Glomerular endothelial cell (primary cell): ENCODE data around the gene THRB. TPM values are rescaled to one million over a fixed set of nuclear protein-coding genes. Genes with fewer than 3 reads are reported as not detected.

ENCODE experiments used
- DNase-seq: peaks from one replicate; pipeline ENCODE4 v3.0.0-alpha.2; 2011; ENCODE audit warnings: low read depth, low spot score; ENCODE audit errors: extremely low read depth
- total RNA-seq: library from RNA; depleted of rRNA; stranded (reverse); fragments of >200 nt; gene quantifications from 2 replicates; pipeline ENCODE4 v1.2.3, GENCODE V29; 2015

Gene THRB
- total RNA-seq, 1 donor from 2014 or later = 0.06 TPM

DNA sequence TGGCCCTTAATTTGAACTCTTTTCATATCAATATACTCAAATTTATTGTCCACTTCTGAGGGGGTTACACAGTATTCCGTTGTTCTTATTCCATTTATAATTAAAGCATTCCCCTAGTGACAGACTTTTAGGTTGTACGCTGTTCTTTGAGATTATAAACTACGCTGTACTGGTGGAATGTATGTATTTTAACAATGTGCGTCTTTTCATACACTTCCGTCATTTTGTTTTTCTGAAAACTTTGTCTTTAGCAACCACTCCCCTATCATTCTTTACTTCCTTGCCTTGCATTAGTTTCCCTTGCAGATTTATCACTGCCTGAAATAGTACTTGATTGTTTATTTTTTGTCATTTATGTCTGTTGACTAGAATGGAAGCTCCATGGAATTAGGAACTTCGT lies 137.0 kb downstream of the THRB start:
- DNase-seq = no peak

DNA sequence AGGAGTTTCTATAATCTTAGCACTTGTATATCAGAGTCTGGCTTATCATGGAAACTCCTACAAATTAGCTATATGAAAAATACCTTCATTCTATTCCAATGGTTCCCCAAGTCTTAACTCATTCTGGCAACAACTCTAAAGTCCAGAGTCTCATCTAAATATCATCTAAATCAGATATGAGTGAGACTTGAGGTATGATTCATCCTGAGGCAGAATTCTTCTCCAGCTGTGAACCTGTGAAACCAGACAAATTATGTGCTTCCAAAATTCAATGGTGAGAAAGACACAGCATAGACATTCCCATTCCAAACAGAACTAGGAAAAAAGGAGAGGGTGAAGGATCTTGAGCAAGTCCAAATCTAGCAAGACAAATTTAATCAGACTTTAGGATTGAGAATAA lies 138.8 kb downstream of the THRB start:
- no peak for DNase-seq

DNA sequence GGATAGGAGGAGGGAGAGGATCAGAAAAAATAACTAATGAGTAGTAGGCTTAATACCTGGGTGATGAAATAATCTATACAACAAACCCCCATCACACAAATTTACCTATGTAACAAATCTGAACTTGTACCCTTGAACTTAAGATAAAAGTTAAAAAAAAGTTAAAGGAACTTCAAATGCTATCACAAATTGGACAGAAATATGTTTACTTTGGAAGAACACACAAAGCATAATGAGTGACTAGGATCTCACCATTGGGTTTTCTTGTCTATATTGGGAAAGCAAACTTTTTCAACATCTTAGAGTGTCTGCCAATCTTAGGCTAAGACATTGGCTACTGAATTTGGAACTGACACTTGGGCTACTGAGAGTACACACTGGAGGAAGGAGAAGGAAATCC lies 140.4 kb downstream of the THRB start:
- no peak for DNase-seq

DNA sequence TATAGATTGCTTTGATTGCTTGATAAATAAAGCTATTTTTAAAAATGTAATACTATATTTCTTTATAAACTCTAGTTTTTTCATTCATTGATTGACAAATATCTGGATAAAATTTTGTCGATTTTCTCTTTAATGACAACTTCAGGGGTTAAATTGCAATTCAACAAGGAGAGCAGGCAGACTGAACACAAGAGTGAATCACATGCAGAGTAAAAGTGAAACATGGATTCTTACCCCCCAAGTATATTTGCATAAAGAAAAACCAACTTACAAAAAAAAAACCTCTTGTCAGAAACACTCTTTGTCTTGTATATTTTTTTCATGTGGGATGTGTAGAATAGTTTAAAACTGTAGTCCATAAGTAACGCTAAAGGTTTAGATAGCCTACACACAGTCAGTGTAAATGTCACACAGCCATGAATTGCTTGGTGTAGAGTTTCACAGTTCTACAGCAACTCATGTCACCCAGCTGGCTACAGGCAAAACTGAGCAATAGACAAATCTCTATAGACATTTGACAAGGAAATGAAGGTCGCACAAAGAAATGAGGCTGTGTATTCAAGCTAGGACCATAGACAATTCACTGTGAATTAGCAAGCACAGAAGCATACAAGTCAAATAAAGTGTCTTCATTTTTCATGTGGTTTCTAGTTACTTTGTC lies 141.6 kb downstream of the THRB start:
- DNase-seq = no peak

DNA sequence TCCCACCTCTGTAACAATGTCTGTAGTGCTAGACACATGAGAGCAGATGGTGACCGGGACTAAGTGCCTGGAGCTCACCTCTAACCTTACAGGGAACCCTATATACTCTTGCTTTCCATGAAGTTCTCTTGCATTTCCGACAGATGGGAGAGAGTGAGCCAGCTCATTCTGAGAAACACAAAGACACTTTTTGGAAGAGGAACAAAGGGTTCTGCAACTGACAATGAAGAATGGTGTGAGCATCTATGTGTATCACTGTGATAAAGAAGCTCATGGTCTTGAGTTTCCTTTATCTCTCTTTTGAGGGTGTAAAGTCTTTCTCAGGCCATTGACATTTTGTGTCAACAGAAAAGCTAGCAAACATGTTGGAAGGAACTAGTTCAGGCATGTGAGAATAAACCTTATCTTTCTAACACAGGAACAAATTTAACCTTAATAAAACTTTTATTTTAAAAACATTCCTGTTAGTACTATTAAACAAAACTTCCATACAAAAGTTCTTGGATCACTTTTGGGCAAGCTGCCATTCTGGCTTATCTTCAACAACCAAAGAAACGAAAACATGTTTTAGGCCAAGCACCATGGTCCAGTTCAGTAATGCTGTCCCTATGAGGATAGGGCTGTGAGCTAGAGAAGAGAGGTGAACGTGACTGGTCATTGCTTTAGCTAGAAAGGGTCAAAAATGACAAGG lies 142.7 kb downstream of the THRB start:
- DNase-seq = no peak

DNA sequence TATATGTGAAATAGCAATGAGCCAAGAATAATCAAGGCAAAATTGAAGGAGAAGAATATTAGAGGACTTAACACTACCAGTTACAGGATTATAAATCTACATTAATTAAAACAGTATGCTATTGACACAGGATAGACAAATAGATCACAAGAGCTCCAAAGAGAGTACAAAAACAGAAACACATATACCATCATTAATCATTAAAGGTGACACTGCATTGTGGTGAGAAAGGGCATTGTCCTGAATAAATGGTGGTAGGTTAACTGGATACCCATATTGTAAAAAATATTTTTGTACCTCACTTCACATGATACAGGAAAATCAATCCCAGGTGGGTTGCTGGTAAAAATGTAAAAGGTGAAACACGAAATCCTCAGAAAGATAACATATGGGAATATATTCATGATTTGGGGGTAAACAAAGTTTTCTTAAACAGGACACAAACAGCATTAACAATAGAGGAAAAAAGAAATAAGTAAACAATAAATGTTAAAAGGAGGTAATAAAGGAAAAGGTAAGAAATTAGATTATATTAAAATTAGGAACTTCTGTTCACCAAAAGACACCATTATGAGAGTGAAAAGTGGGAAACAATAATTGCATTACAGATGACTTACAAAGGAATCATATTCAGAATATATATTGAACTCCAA lies 145.2 kb downstream of the THRB start:
- no peak for DNase-seq

DNA sequence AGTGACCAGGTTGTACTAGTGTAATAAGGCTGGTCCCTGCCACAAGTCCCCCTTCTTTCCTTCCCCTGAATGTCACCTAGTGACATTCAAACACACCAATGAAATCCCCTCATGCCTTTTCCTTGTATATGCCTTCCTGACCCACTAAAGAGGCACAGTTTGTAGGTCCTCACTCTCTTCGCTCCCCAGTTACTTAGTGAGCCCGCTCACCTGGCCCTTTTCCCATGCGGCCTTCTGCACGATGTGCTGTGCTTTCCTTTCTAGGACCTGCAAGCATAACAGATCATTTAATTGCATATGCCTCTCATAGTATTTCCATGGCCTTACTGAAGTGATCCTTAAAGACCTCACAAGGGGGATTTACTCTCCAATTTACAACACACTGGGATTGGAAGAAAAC lies 146.3 kb downstream of the THRB start:
- no peak for DNase-seq

DNA sequence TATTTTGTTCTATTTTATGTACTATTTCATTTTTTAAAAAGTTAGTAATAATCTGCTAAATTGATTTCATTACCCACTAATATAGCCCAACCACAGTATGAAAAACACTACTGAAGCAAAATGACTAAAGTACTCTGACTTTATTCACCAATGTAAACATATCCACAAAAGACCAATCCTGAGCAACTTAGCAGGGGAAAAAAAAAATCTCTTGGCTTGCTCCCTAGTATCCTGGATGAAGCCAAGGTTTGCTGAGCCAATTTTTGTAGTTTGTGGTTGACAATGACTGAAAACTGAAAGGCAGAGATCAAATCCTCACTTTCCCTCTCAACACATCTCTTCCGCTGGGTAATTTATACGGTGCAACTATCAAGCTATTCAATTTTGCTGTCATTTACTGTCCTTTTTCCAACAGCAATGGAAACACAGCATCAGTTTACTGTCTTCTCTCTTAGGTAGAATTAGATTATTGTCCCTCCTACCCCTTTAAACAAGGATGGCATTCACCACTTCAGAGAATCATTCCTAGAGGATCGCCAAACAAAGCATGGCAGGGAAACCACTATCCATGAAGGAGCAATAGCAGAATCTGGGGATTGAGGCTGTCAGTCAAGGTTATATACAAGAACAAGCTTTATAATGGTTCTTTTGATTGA lies 149.7 kb downstream of the THRB start:
- DNase-seq = no peak

DNA sequence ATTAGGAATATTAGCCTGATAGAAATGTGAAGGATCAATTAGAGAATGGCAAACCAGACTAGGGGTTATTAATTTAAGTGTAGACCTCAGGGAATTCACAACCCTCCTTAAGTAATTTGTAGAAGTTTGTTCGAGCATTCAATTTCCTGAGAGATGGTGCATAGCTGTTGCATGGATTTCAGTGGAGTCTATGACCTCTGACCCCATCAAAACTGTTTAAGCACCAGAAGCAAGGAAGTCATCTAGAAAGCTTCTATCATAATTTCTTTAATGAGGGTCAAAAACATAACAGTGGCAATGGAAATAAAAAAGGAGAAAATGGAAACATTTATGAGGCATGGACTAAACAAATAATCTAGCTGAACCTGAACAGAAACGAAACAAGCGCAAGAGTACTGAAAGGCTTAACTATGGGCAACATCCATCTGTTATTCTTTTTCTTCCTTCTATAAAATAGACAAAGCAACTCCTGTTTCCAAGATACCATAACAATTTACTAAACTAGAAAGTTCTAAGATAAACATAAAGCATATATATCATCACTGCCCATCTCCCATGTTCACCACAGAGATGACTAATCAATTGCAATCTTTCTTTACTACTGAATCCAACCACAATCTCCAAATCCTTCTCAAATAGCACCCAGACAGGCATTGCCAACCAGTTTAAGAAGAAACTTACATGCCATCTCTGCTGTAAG lies 151.4 kb downstream of the THRB start:
- DNase-seq = no peak

DNA sequence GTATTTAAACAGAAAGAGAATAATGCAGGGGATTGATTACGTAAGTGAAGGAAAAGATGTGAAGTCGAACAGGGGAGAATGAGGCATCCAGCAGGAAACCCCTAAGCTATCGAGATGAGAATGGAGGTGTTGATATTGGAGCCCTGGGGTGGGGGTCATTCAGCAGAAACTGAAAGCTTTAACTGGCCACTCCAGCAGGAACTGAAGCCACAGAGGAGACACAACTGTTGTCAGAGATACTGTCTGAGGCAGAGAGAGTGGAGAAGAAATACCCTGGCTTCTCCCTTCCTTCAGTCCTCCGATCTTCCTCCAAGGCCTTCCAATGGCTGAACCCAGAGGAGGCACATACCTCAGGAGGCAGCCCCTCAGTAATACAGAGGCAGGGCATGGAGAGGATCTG lies 152.4 kb downstream of the THRB start:
- DNase-seq = no peak

DNA sequence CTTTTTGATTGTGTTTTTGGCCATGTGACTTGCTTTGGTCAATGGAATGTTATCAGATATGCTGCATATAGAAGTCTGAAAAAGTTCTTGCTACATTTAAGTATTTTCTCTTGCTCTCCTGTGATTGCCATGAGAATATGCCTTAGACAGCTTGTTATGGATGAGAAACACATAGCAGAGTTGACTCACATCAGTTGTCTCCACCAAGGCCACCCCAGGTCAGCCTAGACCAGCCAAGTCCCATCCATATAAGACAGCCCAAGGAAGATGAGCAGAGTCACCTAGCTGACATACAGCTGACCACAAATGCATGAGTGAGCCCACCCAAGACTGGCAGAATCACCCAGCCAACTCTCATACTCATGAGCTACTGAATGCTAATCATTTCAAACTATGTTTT lies 153.0 kb downstream of the THRB start:
- no peak for DNase-seq

DNA sequence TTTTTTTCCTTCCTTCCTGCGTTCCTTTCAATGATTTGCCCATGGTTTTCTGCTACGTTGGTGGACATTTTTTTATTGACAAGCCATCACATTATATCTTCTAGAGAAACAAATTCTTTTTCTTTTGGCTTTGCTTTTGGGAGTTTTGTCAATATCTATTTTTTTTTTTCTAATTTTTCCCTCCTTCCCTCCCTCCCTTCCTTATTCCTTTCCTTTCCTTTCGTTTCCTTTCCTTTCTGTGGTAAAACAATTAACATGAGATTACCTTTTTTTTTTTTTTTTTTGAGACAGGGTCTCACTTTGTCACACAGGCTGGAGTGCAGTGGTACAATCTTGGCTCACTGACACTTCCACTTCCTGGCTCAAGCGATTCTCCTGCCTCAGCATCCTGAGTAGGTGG lies 153.7 kb downstream of the THRB start:
- no peak for DNase-seq

DNA sequence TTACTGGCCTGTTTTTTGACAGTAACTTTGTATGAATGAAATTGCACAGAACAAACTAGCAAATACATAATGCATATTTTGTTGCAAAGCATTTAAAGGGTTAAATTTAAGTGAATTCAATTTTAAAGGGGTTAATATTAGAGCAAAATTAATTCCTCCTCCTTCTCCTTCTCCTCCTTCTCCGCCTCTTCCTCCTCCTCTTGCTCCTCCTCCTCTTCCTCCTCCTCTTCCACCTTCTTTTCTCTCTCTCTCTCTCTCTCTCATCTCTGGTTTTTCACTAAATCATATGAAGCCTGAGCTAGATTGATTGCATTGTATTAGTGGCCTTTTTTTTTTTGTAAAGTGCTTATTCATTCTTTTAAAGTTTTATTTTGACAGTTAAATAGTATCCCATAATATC lies 154.5 kb downstream of the THRB start:
- no peak for DNase-seq

DNA sequence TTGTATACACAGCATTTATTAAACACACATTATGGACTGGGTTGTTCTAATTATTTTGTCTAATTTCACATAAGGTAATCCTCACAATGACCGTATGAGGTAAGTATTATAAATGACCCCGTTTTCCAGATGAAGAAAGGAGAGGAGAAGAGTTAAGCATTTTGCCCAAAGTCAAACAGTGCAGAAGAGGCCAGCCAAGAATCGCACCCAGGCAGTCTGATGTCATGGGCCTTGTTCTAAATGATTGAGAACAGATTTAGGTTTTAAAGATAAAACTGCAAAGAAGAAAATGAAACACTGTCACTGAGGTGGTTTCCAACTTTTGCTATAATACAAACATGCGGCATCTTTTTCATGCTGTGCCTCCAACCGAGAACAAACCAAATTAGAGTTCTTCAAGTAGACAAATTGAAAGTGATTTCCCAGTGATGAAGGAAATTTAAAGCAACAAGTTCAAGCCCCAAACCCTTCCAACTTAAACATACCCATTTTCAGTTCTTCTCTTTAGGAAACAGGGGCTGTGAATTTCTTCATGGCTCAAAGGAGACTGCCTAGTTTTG lies 155.3 kb downstream of the THRB start:
- DNase-seq = no peak

DNA sequence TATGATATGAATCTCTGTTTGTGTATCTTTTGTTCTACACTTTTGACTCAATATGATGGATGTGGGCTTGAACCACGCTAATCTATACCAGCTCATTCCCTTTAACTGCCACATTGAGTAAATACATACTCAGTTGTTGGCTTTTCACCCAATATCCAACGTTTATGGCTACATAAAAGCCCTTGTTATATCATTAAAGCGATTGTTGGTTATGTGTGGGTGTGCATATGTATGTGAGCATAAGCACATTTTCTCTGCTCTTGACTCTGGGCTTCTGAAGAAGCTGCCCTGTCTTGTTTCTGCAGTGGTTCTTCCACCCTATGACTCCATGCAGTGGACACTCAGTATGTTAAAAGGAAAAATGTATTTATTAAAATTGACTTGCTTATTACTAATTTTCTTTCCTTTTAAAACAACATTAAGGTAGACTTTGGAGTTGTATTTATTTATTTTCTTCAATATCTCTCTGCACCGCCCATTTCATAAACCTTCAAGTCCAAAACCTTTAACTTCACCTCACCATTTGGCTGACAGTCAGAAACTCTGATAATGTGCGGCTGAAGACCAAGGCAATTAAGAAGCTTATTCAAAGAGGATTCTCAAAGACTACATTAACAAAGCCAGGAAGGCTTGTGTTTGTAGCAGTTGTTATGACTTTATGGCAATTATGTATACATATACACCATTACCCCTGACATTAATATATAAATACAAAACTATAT lies 156.1 kb downstream of the THRB start:
- DNase-seq = no peak

DNA sequence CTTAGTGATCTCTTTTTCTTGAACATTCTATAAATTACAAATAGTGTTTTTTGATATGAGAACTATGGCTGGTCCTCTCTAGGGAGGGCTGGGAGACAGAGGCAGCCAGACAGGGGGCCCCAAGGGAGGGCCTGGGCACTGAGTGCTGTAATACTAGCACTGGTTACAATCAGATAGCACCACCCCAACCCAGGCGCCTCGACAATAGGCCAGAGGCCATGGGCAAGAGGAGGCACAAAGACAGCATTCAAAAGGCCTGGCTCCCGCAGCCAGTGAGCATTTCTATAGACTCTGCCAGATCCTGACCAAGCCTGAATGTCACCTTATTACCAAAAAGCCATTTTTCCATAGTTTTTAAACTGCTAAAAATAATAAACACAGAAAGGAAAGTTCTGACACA lies 158.5 kb downstream of the THRB start:
- DNase-seq = no peak

DNA sequence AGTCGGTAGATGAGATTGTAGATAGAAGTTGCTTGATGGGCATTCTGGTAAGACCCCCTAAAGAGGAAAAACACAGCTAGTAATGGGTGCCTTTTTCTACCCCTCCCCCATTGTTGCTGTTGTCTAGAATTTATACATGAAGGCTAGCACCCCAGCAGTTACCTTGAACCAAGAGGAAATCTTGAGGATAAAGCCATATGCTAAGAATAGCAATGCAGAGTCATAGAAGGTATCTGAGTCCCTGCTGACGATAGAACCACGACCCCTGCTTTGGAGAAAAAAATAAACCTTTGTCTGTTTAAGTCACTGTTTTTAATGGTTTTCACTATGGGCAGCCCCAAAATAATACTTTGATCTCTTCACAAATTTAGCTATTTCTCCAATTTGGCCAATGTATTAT lies 162.6 kb downstream of the THRB start:
- no peak for DNase-seq

DNA sequence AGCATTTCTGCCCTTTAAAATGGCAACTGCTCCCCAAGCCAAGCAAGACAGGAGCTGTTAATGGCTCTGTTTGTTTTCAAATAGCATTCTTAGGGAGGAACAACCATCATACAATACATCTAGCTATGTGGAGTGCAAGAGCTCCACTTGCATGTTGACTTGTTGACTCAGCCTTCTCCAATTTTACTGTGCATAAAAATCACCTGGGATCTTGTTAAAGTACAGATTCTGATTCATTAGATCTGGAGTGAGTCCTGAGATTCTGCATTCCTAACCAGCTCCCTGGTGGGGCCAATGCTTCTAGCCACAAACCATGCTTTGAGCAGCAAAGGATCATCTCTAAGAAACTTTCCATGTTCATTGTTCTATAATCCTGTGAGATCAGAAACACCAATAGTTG lies 171.4 kb downstream of the THRB start:
- DNase-seq = no peak

DNA sequence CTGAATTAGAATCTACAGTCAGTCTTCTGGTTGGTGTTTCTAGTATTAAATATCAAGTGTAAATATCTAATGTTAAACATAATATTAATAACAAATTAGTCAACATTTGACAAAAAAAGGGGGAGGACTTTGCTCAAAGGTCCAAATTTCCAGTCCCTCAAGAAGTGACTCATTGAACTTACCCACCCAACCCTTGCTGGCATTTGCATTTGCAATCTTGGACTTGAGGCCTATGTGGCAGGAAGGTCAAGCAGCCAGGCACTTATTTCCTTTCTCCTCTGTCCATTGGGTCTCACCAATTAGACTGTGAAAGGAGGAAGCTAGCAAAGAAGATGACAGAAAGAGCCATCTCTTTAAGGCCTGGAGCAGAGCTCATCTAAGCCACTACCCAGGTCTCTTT lies 174.0 kb downstream of the THRB start:
- no peak for DNase-seq

DNA sequence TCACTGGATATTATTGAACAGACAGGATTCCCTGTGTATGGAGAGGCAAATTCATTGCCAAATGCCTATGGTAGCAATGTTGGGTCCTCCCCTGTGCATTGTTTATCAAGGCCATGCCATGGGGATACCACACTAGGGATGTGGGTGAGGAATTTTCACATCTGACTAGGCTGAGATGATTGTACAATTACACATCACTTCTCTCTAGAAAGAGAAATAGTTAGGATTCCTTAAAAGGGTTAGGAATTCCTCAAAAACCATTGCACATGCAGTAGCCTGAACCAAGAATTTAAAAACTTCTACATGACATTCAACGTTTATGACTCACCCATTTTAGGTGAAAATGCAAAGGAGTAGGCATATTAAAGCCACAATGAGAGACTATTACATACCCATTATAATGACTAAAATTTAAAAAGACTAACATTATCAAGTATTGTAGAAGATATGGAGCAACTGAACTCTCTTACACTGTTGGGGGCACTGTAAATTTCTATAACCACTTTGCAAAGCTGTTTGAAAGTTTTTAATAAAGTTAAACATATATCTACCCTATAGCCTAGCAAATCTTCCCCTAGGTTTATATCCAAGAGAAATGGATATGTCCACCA lies 175.9 kb downstream of the THRB start:
- DNase-seq = no peak
